NCI-H460 (cell line): ENCODE measurements around the gene KLRK1. TPM values are rescaled to one million over a fixed set of nuclear protein-coding genes. Genes with fewer than 3 reads are reported as not detected.

Source experiments
- total RNA-seq: library from RNA; depleted of rRNA; stranded (reverse); fragments of >200 nt; shearing (Covaris generic); gene quantifications from 2 replicates; pipeline ENCODE4 v1.2.3, GENCODE V29; 2014; rRNA removed

The KLRK1 gene
- total RNA-seq, 1 experiment from 2014 or later, result not detected

Other genes with a start within 250 kb of the KLRK1 start
- not detected in 2 replicates for gene OLR1, start 217.9 kb downstream of the KLRK1 start, total RNA-seq
- not detected in 2 replicates for gene TMEM52B, start 211.0 kb downstream of the KLRK1 start, total RNA-seq
- 38.1 and 42.7 TPM in 2 replicates for gene GABARAPL1, start 177.2 kb downstream of the KLRK1 start, total RNA-seq
- gene KLRD1, start 82.2 kb downstream of the KLRK1 start, total RNA-seq, result not detected in 2 replicates
- not detected in 2 replicates for gene KLRC4, start 19.7 kb upstream of the KLRK1 start, total RNA-seq
- gene KLRC3, start 30.6 kb upstream of the KLRK1 start, total RNA-seq, result 0.46 TPM in 1 of 2 replicates, not detected in the other
- 0.22 TPM in 1 of 2 replicates, not detected in the other for gene KLRC2, start 46.0 kb upstream of the KLRK1 start, total RNA-seq
- 0.25 TPM in 1 of 2 replicates, not detected in the other for gene KLRC1, start 63.3 kb upstream of the KLRK1 start, total RNA-seq
- 2.5 TPM in 2 replicates for gene EIF2S3B, start 115.8 kb upstream of the KLRK1 start, total RNA-seq
- gene MAGOHB, start 223.6 kb upstream of the KLRK1 start, total RNA-seq, result 41.6 and 47.6 TPM in 2 replicates